Endothelial cell of hepatic sinusoid (primary cell): ENCODE data around the gene PLEKHA6.
"Not testable (repeated sequence)": the region's sequence is repeated elsewhere in the genome, so short reads cannot be mapped to it uniquely, and the experiment has no call there.

ENCODE experiments used
- in situ Hi-C: cut with HindIII; loops from 2 replicates; pipeline ENCODE4 v1.10.0; 2017; ENCODE audit warnings: low sequenced_read_pairs

PLEKHA6 gene

GRCh38 chr1:204319462-204319861, 40.3 kb downstream of the PLEKHA6 start:
- in situ Hi-C loops, result no loop called here

- in situ Hi-C loops, result no loop called here
Measured at GRCh38 chr1:204319027-204319426, 40.7 kb downstream of the PLEKHA6 start.

DNA sequence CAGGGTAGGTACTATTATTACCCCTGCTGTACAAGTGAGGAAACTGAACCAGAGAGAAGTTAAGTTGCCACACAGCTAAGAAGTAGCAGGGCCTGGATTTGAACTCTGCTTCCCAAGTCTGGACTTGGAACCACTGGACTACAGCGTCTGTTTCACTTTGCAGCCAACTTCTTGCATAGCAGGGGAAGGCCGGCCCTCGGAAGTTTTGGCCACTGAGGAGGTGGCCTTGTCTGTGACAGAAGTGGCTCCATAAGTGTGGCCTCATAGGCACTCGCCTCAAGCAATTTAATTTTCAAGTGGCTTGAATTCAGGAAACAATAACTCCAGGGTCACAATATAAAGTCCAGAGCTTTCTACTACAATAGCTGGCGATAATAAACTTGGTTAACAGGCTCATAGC, 41.4 kb downstream of the PLEKHA6 start:
- in situ Hi-C loops, result no loop called here

DNA sequence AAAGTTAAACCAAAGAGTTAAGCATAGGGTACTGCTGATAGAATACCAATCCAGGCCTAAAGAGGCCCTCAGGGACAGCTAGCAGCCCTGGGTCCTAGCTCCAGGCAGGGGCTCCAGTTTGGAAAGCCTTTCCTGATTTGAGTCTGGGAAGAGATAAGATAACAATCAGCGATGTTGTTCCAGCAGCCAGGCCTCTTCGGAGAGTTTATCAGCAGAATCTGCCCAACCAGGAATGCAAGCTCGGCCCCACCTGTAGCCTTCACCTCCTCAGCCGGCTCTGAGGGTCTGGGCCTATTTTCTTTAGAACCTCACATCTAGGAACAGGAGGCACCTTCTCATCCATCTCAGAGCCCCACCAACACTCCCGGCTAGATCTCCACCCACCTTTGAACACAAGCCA, 42.6 kb downstream of the PLEKHA6 start:
- in situ Hi-C loops, result no loop called here

DNA sequence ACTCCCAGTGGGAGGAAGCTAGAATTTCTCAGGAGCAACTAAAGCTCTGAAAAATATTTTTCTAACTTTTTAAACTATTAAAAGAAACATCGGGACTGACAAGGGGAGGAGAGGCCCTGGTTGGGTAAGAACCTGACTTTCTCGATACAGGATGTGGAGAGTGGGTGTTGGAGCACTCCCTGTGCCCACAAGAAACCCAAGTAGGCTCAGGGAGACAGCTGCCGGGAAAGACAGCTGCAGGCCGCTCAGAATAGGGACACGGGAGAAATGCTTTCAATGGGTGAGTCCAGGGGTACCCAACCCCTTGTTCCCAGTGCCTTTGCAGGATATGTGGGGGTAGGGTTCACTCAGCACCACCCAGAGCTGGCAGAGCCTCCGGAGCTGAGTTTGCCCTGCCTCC, 43.6 kb downstream of the PLEKHA6 start:
- in situ Hi-C loops, result no loop called here

DNA sequence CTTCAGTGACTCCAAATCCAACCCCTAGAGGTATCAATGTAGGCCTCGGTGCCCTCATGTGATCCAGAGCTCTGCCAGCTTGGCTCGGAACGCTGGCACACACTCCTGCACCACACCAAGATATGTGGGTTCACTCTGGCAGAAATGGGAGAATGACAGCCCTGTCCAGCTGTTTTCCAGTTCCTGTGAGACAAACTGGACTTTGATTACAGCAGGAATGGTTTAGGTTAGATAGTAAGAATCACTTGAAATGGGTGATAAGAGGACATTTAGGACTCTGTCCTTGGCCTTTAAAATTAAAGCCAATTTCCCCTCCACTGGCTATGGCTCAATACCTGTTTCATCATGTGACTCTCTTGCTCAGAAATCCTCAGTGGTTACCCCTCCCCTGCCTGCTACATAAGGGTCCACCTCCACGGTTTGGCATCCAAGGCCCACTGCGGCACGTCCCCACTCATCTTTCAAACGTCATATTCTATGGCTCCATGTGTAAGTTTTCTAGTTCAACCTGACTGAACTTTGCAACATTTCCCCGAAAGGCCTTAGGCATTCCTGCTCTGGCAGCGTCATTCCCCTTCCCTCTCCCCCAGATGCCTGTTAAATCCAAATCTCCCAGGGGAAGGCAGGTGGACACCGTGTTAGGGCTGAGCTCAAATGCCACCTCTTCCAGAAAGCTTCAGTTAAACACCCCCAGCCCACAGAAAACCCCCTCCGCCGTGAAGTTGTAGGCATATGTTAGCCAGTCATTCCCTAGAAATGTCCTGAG, 44.7 kb downstream of the PLEKHA6 start:
- in situ Hi-C loops, result no loop called here

DNA sequence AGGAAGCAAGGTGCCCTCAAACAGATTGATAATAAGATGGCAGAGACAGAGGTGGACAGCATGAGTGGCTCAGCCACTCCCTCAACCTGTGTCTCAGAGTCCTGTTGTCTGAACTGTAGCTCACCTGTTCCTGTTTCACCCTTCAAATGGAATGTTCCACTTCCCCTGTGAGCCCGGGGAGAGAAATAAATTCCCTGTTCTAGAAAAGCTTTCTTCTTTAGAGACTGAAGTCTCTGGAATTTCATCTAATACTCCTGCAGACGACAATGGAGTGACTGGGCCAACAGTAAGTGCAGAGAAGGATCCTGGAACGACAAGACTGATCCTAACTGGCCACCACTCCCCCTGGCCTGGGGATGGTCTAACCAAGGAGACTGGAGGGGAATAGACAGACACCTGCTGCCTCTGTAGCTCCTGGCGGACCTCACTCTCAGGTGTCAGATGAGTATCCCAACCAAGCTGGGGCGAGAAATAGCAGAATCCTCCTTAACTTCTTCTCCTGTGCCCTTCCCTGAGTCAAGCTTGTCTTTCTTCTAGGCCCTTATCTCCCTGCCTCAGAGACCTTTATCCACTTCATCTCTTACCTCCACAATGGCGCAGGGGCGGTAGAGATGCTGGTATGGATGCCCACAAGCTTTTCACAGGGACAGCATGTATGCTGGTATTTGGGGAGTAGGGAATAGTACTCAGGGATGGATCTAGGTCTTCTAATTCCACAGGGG, 45.4 kb downstream of the PLEKHA6 start:
- in situ Hi-C loops, result no loop called here

DNA sequence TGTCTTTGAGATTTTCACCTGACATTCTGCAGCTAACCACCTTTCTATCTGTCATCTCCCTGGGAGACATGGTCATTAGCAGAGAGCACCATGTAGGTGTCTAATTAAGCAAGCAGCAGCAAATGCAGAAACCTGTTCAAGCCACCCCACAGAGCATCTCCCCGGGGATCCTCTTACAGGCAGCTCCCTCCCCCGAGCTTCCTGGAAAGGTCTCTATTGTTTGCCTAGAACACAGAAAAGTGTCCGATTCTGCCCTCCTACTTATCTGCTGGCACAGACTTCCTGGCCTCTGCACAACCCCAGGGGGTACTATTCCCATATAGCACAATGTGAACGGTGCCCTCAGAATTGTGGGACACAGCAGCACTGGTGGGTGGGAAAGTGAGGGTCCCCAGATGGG, 46.1 kb downstream of the PLEKHA6 start:
- in situ Hi-C loops, result no loop called here

GRCh38 chr1:204310970-204311369, 48.8 kb downstream of the PLEKHA6 start:
- in situ Hi-C loops, result not testable (repeated sequence)

DNA sequence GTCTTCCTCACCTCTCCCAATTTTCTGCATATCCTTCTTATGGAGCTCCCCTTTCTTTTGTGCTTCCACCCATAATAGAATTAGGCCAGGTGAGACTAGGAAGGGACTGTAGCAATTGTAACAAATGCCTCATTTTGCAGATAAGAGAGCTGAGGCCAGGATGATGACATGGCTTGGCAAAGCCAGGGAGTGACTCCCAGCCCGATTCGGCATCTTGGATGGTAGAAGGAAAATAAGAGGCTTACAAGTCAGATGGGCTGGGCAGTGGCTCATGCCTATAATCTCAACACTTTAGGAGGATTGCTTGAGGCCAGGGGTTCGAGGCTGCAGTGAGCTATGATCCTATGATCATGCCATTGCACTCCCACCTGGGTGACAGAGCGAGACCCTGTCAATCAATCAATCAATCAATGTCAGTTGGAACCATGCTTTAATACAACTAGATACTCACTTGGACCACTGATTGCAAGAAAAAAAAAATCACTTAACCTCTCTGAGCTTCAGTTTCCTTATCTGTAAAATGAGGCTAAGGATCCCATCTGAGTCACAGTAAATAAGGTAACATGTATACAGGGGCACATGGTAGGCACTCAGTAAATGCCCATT, 51.6 kb downstream of the PLEKHA6 start:
- in situ Hi-C loops, result no loop called here

DNA sequence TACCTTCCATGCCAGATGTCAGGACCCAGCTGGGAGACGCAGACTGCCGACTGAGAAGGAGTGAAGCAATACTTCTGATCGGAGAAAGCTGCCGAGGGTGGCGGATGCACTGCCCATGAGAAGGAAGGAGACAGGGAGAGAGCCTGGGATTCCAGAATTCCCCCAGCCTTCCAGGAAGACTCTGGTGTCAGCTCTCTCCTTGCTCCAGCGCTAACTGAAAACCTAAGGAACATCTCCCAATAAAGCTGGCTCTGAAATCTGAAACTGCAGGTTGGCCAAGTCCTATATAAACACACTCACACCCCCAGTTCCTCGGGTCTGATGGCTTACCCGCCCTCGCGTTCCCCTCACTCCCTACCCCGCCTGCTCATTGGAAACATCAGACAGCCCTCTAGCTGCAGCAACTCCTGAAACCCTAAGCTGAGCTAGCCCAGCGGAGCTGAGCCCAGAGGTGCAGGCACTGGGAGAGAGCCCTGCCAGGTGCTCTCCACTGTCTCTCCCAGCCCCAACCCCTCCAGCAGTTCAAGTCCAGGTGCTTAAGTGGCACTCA, 52.3 kb downstream of the PLEKHA6 start:
- in situ Hi-C loops, result no loop called here

DNA sequence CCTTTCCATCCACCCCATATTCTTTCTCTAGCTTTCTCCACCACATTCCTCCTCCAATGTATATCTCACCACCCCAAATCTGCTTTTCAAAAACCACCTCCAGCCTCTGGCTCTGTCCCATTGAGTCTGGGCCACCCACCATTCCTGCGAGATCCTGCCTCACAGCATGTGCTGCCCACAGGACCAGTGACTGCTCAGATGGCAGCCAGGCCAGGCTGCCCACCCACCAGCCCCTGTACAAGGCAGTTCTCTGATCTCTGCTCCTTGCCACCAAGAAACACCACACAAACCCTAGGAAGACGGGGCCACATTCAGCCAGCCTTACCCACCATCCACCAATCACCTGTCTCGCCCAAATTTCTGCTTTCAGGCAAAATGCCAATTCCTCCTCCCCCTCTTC, 53.7 kb downstream of the PLEKHA6 start:
- in situ Hi-C loops, result no loop called here

GRCh38 chr1:204304067-204304466, 55.7 kb downstream of the PLEKHA6 start:
- in situ Hi-C loops, result no loop called here

DNA sequence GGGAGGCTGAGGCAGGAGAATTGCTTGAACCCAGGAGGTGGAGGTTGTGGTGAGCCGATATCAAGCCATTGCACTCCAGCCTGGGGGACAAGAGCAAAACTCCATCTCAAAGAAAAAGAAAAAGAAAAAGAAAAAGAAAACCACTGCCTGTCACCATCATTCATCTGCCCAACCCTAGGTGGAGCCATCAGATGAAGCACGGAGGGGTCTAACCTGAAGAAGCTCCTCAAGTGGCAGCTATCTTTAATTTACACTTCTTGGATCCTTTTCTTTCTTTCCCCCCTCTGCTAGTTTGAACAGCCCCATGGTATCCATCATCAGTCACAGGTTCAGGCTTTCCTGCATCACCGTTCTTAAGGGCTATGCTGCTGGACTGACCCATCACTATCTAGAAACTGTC, 57.0 kb downstream of the PLEKHA6 start:
- in situ Hi-C loops, result no loop called here

GRCh38 chr1:204301171-204301957, 58.4 kb downstream of the PLEKHA6 start:
- in situ Hi-C loops, result no loop called here

DNA sequence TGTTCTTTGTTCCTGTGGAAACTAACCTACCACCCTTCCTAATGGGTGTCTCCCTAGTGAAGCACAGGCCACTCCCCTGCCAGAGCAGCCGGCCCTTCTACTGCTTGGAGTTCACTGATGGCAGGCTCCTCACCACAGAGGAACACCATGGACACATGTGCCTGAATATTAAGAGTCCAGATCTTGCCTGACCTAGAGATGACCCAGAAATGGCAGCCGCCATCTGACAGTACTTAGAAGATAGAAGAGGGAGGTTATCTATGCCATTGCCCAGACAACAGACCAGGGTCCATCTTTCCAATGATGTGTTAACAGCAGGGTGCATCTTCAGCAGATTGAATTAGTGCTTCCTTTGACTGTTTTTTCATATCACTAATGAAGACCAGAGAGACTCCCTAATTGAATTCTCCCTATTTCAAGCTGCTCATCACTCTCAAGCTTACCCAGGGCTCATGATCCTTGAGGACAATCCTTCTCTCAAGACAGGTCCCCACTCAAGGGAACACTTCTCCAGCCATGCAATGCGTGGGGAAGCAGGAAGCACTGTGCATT, 59.8 kb downstream of the PLEKHA6 start:
- in situ Hi-C loops, result no loop called here

GRCh38 chr1:204296431-204296988, 63.2 kb downstream of the PLEKHA6 start:
- in situ Hi-C loops, result no loop called here

DNA sequence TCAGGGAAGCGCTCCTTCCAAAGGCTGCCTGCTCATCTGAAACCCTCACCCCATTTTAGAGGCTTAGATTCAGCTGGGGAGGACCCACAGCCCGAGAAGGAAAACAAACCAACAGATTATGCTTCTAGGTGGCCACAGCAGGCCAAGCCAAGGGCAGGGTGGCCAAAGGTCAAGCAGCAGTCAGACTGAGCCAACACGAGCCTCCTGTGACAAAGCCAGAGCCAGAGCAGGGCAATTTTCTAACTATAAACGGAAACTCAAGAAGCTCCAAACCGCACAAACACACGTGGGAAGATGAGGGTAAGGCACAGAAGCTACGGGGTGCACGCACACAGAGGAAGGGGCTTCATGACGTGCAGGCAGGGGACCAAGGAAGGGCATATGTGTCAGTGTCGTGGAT, 64.1 kb downstream of the PLEKHA6 start:
- in situ Hi-C loops, result no loop called here

DNA sequence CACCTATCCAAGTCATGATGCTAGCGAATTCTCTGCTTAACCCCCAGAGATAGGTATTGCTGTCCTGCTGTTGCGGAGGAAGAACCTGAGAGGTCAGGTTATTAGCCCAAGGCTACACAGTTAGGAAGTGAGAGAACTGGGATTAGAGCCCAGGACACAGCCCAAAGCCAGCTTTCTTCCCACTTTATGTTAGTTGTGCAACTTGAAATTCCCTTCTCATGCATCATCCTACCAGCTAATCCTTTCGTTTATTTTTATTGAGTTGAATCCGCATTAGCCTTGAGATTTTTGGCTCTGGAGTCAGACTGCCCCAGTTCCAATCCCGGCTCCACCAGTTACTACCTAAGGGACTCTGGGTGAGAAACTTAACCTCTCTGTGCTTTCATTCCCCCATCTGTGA, 65.4 kb downstream of the PLEKHA6 start:
- in situ Hi-C loops, result no loop called here

GRCh38 chr1:204293605-204294337, 66.0 kb downstream of the PLEKHA6 start:
- in situ Hi-C loops, result no loop called here
